ENCODE measurements around the gene TEX35.

The TEX35 gene

GRCh38 chr1:178512566-178513277 lies at the start of gene TEX35:
TEX35 (plus strand) TSS chr1:178513109; CDS start chr1:178513189, 80 bp downstream.
- no peak for DNase-seq (ENCODE audit: low spot score)

GRCh38 chr1:178464141-178464540 lies 48.8 kb upstream of the TEX35 start:
- no peak for DNase-seq (ENCODE audit: low spot score)

GRCh38 chr1:178464566-178464965 lies 48.3 kb upstream of the TEX35 start:
- DNase-seq (ENCODE audit: low spot score) = no peak

- peak; percentile 28 for DNase-seq (ENCODE audit: low spot score)
Measured at GRCh38 chr1:178465011-178465410, 47.9 kb upstream of the TEX35 start.

GRCh38 chr1:178467837-178468236 lies 45.1 kb upstream of the TEX35 start:
- DNase-seq (ENCODE audit: low spot score) = no peak

- DNase-seq (ENCODE audit: low spot score) = no peak
Measured at GRCh38 chr1:178470411-178470960, 42.4 kb upstream of the TEX35 start.

GRCh38 chr1:178472531-178472930 lies 40.4 kb upstream of the TEX35 start:
- no peak for DNase-seq (ENCODE audit: low spot score)

- no peak for DNase-seq (ENCODE audit: low spot score)
Measured at GRCh38 chr1:178477373-178477772, 35.5 kb upstream of the TEX35 start.

GRCh38 chr1:178477841-178478240 lies 35.1 kb upstream of the TEX35 start:
- DNase-seq (ENCODE audit: low spot score) = no peak

- no peak for DNase-seq (ENCODE audit: low spot score)
Measured at GRCh38 chr1:178483251-178483957, 29.5 kb upstream of the TEX35 start.

GRCh38 chr1:178484698-178485225 lies 28.1 kb upstream of the TEX35 start:
- no peak for DNase-seq (ENCODE audit: low spot score)

GRCh38 chr1:178485541-178485981 lies 27.3 kb upstream of the TEX35 start:
- DNase-seq (ENCODE audit: low spot score) = no peak

GRCh38 chr1:178486100-178487069 lies 26.5 kb upstream of the TEX35 start:
- DNase-seq (ENCODE audit: low spot score) = no peak

GRCh38 chr1:178487070-178487615 lies 25.8 kb upstream of the TEX35 start:
- DNase-seq (ENCODE audit: low spot score) = no peak

GRCh38 chr1:178488393-178488792 lies 24.5 kb upstream of the TEX35 start:
- DNase-seq (ENCODE audit: low spot score) = no peak

- DNase-seq (ENCODE audit: low spot score) = no peak
Measured at GRCh38 chr1:178489399-178489798, 23.5 kb upstream of the TEX35 start.

- DNase-seq (ENCODE audit: low spot score) = no peak
Measured at GRCh38 chr1:178490136-178490535, 22.8 kb upstream of the TEX35 start.

- DNase-seq (ENCODE audit: low spot score) = no peak
Measured at GRCh38 chr1:178490967-178491366, 21.9 kb upstream of the TEX35 start.

- DNase-seq (ENCODE audit: low spot score) = no peak
Measured at GRCh38 chr1:178491721-178492120, 21.2 kb upstream of the TEX35 start.

GRCh38 chr1:178492341-178492740 lies 20.6 kb upstream of the TEX35 start:
- DNase-seq (ENCODE audit: low spot score) = no peak

- no peak for DNase-seq (ENCODE audit: low spot score)
Measured at GRCh38 chr1:178493301-178493741, 19.6 kb upstream of the TEX35 start.
